Anterior cingulate cortex (tissue), 58 donors: ENCODE results near the gene PRG2.
"Not testable (repeated sequence)": the region's sequence is repeated elsewhere in the genome, so short reads cannot be mapped to it uniquely, and the experiment has no call there.

Experiments used
- DNase-seq, 58 donors: peaks; one replicate each; lab custom pipeline; 2025; lab: John Stamatoyannopoulos, UW

The PRG2 gene

DNA sequence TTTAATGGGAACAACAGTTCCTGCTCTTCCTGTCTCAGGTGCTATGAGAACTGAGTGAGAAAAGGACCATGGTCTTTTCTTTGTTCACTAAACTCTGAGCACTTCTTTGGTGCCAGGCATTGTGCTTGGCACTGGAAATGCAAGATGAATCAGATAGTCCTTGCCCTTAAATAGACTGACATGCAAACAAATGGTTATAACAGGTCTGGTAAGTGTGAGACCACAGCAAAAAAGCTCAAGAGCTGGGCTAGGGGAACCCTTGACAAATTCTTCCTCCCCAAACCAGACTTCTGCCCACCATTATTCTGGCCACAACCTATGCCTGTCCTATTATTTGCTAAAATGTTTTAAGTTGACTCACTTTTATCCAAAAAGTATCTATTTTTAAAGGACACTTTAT lies 31.4 kb upstream of the PRG2 start:
- no peak for DNase-seq

DNA sequence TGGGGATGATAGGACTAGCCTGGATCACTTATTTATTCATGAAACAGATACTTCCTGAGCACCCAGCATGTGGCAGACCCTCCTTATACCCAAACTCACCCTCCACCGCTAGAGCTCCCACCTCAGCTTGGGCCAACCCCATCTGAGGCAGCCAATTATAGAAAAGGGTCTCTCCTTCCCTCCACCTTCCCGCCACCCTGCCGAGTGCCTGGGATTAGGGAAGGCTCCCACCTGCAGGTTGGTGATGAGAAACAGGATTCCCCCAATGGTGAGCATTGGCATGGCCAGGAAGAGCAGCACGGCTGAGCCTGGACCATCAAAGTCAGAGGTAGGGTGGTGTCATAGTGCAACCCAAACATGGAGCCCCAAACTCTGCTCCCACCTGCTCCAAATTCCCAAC lies 30.6 kb upstream of the PRG2 start:
- no peak for DNase-seq

DNA sequence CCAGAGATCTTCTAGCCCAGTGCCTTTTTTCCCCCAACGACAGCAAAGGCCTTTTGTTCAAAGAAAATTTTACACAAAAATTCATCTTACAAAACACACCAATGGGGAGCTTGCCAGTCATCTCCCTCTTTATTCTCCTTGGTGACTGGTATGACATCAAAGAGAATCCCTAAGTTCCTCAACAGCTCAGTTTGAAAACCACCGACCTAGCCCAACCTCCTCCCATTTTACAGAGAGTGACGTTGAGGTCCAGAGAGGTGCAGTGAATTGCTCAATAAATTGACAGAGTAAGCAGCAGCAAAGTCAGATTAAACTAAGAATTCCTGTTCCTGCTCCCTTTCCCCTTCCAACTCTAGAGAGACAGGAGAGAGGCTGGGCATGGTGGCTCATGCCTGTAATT lies 28.7 kb upstream of the PRG2 start:
- no peak for DNase-seq

DNA sequence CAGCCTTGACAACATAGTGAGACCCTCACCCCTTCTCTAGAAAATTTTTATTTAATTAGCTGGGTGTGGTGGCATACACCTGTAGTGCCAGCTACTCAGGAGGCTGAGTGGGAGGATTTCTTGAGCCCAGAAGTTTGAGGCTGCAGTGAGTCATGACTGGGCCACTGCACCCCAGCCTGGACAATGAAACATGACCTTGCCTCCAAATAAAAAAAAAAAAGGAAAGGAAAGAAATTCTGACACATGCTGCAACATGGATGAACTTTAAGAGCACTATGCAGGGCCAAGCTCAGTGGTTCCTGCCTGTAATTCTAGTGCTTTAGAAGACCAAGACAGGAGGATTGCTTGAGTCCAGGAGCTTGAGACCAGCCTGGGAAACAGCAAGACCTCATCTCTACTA lies 27.7 kb upstream of the PRG2 start:
- no peak for DNase-seq

DNA sequence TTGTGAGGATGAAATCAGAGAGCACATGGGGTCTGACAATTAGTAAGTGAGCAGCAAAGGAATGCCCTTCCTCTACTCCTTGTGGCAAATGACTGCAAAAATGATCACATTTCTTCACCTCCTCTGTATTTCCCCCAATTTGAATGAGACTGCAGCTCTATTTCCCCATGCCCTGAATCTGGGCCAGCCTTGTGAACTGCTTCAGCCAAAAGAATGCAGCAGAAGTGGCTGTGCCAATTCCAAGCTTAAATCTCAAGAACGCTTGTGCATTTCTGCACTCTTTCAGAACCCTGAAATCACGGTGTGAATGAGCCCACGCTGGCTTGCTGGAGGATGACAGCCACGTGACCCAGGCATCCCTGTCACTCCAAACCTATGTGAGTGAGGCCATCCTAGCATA lies 26.6 kb upstream of the PRG2 start:
- DNase-seq = peak in 1 of 58 donors; percentile 9

DNA sequence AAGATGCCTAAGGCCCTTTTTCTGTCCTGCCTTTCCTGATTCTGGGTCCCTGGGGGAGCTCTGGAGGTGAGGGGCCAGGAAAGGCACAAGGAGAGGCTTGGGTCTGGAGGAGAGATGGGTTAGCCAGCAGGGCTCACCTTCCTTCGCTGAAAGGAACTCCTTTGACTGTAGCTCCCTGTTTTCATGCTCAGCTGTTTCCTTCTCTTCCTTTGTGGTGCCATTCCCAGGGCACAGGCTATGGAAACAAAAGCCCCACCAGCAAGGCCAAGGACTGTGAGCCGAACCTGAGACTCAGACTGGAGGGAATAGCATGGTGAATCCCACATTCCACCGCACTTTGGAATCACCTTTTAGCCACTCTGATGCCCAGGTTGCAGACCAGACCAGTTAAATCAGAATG lies 26.0 kb upstream of the PRG2 start:
- no peak for DNase-seq

DNA sequence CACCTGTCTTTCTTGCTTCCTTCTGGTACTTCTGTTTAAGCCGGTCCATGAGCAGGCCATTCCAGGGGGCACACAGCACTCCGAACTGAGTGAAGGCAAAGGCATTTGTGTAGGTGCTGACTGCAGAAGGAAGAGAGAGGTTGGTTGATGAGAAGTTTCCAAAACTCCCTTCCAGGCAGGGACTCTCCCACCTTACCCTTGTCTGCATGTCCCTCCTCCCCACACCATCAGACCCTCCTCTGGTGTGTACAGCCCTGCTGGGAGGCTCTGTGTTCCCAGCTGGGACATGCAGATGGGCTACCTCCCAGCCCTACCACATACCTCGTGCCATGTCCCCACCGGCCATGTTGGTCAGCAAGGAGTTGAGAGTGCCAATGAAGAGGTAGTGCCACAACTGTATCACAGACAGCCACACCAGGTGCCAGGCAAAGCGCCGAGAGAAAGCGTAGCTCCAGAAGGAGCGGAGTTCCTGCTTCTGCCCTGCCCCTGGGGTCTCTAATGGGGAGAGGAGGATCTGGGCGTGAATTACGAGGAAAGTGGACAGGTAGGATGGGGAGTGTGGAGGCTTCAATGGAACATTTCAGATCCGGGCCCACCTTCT lies 24.3 kb upstream of the PRG2 start:
- no peak for DNase-seq

DNA sequence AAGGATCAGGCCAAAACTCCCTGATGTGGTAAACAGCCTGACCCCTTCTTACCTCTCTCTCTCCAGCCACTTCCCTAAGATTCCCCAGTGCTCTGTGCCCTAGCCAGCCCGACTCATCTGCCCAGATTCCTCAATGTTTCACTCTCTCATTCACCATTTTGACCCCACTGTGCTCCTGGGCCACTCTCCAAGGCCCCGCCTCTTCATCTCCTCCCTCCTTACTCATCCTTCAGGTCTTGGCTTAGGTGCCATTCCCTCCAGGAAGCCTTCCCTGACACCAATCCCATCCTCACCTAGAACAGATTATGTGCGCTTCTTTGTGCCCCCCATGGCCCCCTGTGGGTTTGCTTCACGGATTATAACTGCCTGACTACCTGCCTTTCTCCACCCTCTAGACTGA lies 23.2 kb upstream of the PRG2 start:
- no peak for DNase-seq

DNA sequence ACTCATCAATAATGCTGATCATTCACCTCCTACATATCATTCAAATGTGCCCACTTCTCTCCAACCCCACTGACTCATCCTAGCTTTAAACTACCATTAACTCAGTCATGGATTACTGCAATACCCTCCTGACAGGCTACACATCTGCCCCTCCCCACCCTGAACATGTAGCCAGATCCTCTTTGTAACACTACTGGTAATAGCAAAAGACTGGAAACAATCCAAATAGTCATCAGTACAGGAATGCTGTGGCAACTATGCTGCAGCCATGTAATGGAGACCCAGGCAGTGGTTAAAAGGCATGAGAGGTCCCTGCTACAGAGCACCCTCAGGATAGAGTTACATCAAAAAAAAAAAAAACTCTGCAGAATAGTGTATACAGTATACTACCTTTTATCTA lies 19.8 kb upstream of the PRG2 start:
- no peak for DNase-seq

DNA sequence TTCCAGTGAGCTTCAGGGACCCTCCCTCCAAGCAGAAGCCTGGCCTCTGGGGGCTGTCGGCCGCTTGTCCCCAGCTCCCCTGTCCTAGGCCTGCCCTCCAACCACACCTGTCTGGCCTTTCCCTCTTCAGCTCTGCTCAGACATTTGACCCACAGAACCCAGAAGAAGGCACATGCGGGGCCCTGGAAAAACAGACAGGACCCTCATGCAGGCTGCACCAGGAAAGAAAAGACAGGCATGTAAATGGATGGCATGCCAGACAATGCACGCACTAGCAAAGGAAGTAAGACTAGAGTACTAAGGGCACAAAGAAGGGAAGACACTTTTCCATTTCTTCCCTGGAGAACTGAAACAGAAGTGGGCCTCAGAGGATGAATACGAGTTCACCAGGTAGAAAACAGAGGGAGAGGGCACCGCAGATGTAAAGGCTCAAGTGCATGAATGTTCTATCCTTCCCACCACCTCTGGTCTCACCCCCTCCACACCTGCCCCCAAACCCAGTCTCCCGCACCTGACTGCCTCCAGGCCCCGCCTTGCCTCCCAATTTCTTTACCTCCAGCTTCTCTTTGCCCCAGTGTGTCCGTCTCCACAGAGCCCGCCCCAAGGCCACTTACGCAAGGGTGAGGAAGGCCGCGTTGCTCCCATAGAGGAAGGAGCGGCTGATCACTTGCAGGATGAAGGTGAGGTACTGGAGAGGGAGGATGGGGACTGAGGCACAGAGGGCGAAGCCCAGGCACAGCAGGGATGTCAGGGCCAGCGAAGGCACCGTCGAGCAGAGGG lies 19.1 kb upstream of the PRG2 start:
- no peak for DNase-seq

DNA sequence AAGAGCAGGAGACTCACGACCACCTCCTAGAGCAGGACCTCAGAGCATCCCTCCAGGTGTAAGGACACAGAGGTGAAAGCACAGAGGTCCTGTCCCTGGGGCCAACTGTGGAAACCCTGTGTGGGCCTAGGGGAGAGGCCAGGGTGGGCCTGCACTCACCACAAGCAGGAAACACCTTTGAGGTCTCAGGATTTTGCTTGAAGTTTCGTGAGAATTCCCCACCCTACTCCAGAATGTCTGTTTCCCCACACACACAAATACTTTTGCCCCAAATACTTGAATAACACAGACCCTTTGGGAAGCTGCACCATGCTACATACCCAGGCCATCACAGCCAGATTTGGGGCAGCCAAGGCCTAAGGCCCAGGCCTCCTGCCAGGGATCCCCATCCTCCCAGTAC lies 18.3 kb upstream of the PRG2 start:
- DNase-seq = no peak

DNA sequence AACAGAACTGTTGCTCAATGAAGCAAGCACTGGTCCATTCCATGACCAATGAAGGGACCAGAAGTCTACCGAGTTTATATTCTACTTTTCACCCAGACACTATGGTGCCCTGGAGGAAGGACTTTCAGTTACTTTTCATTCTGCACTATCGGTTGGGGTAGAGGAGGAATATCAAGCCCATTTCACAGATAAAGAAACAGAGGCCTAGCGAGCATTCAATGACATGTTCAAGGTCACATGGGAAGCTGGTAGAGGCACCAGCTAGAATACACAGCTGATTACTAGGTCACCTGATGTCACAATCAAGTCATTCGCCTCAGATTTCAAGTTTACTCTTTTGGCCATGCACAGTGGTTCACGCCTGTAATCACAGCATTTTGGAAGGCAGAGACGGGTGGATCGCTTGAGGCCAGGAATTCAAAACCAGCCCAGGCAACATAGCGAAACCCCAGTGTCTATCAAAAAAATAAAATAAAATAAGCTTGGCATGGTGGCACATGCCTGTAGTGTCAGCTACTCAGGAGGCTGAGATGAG lies 17.6 kb upstream of the PRG2 start:
- DNase-seq = no peak

DNA sequence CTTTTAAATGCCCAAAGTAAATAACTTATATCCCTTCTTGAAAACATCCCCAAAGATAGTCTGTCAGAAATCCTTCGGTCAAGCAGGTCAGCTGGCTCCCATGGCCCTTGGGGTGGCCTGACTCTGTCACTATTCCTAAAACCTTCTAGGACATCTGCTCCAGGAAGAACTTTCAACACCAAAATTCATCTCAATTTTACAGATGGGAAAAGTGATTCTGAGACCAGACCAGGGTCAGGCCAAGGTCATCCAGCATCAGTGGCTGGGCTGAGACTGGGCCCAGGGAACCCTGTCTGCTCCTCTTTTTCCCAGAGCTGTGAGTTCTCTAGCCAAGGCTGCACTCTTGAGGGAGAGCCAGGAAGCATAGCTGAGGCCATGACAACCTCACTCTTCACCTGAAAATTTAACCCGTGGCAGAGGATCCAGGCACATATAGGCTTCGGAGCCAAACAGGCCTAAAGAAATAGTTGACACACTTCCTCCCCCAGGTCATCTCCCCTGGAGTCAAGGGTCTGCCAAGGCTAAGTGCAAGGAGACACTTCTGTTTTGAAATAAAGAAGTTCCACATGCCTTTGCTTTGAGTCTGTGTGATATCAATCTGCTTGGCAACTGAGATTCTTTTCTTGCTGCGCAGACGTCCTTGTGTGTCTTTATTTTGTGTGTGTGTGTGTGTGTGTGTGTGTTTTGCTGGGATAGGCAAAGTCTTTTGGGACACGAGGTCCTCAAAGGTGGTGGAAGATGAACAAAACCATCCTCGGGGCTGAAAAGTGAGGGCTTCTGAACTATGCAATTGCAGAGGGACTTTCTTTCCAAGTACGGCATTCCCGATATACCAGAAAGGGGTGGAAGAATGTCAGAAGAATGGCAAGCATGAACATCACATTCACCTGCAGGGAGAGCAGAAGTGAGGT lies 16.8 kb upstream of the PRG2 start:
- DNase-seq = no peak

DNA sequence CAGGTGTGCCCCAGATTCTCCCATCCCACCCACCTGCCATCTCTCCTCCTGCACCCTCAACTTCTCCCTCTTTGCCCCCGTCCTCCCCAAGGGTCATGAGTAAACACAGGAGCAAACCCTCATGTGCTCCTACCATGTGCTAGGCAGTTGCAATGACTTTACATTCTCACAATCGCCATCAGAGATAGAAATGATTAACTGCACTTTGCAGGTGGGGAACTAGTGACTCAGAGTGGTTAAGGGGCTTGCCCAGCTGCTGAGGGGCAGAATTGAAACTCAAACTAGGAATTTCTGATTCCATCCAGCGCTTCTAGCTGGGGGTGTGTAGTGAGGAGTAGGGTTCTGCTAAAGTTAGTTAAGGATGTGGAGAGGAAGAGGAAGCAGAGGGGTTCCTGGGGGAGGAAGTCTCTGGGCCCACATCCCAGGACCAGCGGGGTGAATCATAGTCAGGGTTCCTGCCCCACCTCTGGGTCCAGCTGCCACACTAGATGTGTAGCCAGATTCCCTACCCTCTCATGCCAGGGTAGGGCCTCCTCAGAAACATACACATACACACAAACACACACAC lies 16.0 kb upstream of the PRG2 start:
- DNase-seq = no peak

DNA sequence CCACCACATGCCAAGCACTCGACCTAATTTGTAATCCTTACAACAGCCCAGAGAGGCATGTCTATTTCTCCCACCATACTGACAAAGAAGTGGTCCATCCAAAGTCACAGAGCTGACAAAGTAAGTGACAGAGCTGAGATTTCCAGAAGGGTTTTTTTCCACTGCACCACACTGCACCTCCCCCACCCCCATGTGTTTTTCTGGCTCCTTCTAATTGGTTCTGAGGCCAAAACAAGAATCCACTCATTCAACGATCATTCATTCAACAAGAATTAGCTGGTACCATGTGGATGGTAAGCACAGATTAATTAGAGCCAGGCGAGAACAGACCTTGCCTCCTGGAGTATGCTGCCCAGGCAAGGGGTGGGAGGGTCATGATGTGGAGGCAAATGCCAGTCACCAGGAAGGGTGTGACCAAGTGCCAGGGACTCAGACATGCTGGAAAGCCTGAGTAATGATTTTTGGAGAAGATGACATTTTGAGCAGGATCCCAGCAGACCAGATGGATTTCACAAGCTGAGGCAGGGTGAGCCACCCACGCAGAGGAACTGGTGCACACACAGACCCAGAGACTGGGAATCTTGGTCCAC lies 14.9 kb upstream of the PRG2 start:
- DNase-seq = no peak

DNA sequence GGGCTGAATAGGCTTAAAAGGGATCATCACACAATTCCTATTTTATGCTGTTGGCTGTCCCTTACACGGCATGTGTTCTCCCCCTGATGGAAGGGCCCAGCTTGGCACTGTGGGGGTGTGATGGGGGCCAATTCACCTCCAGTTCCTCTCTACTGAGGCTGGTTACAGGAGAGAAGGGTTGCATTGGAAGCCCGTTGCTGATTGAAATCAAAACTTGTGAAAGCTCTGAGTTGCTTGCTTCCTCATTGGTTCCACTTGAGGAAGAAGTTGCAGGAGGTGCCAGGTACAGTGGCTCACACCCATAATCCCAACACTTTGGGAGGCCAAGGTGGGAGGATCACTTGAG lies 13.3 kb upstream of the PRG2 start:
- DNase-seq = no peak

DNA sequence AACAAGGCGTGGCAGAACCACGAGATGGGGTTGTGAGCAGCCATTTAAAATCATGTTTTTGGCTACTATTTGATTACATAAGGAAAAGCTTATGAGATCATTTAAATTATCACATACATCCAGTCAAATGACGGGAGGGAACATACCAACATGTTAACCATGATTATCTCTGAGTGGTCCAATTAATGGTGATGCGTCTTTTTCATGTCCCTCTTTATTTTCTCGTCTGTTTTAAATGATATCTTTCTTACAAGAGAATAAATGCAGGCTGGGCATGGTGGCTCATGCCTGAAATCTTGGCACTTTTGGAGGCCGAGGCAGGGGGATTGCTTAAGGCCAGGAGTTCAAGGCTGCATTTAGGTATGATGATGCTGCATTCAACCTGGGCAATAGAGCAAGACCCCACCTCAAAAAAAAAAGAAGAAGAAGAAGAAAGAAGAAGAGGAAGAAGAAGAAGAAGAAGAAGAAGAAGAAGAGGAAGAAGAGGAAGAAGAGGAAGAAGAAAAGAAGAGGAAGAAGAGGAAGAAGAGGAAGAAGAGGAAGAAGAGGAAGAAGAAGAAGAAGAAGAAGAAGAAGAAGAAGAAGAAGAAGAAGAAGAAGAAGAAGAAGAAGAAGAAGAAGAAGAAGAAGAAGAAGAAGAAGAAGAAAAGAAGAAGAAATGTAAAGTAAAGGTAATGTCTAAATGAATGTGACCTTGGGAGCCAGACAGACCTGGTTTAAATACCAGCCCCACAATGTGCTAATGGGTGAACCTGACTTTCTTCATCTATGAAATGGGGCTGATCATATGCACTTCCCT lies 12.8 kb upstream of the PRG2 start:
- not testable (repeated sequence) for DNase-seq

DNA sequence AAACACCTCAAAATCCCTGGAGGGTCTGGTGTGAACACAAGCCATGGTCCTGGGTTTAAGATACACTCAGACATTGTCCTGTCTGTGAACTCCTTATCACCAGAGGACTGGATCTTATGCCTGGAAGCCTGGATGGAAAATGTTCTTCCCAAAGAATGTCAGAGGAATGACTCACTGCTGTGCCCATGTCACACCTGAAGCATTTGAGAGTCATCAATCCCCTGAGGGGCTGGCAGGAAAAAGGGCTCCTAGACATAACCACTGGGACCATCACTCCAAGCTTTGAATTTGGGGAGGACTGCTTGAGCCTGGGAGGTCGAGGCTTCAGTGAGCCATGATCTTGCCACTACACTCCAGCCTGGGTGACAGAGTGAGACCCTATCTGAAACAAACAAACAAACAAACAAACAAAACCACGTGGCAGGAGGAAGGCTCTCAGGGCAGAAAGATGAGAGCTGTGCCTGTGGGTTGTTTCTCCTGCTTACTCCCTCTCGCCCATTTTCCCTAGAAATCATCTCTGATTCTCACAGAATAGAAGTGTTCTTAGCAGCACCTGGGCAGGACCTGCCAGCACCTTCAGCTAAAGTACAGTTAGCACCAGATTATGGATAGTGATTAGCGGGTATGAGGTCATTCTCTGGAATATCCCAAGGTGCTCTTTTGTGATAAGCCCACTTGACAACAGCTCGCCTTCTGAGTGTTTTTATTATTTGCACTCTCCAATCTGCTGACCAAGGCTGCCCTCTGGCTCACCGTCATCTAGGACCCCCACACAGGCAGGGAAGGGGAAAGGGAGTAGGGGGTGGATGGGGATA lies 11.9 kb upstream of the PRG2 start:
- DNase-seq = no peak
